ENCODE measurements around the gene WDR43.
"Not testable (repeated sequence)": the region's sequence is repeated elsewhere in the genome, so short reads cannot be mapped to it uniquely, and the experiment has no call there.

The WDR43 gene

GRCh38 chr2:28960401-28960800 is 65.9 kb downstream of the WDR43 start:
- no peak for DNase-seq
- CTCF ChIA-PET, result interaction anchor here (1.0 to 2.3 kb wide), 3 partner anchors 54 to 236 kb away, joined by 3 to 9 read pairs (median 5); no protein-coding TSS in a partner anchor
- Mint-ChIP-seq H3K27ac (no peak overlapping the region), H3K4me3 (no peak overlapping the region), H3K27me3 (peaks cover 36% of the 10 kb centered on the region), H3K36me3 (no peaks in the 10 kb centered on the region), H3K4me1 (peaks cover 6% of the 10 kb centered on the region), H3K9me3 (no peaks in the 10 kb centered on the region)

- Mint-ChIP-seq H3K36me3 (no peaks in the 10 kb centered on the region), H3K9me3 (no peaks in the 10 kb centered on the region), H3K4me3 (no peak overlapping the region), H3K27me3 (peaks cover 22% of the 10 kb centered on the region), H3K27ac (no peak overlapping the region), H3K4me1 (peaks cover 2% of the 10 kb centered on the region)
- DNase-seq, result no peak
- CTCF ChIA-PET, result interaction anchor here (2.3 kb wide), 1 partner anchor 52 kb away, joined by 9 read pairs; no protein-coding TSS in a partner anchor
Observed at GRCh38 chr2:28962505-28962904, 68.0 kb downstream of the WDR43 start.

GRCh38 chr2:28970464-28971160 is 76.1 kb downstream of the WDR43 start:
- peaks cover 25% of the 10 kb centered on the region for H3K27me3 Mint-ChIP-seq
- H3K27ac Mint-ChIP-seq, result no peak overlapping the region
- no peak overlapping the region for H3K4me3 Mint-ChIP-seq
- no peaks in the 10 kb centered on the region for H3K36me3 Mint-ChIP-seq
- CTCF ChIA-PET, result interaction anchor here (1.0 kb wide), 1 partner anchor 12 kb away, joined by 3 read pairs; no protein-coding TSS in a partner anchor
- no peak for DNase-seq
- H3K4me1 Mint-ChIP-seq, result peaks cover 18% of the 10 kb centered on the region
- H3K9me3 Mint-ChIP-seq, result no peaks in the 10 kb centered on the region

GRCh38 chr2:28972778-28973335 is 78.4 kb downstream of the WDR43 start:
- CTCF ChIA-PET, result interaction anchor here (1.5 kb wide), 1 partner anchor 42 kb away, joined by 4 read pairs; no protein-coding TSS in a partner anchor
- Mint-ChIP-seq H3K27me3 (peaks cover 25% of the 10 kb centered on the region), H3K4me3 (no peak overlapping the region), H3K27ac (no peak overlapping the region), H3K36me3 (no peaks in the 10 kb centered on the region), H3K9me3 (no peaks in the 10 kb centered on the region), H3K4me1 (peaks cover 18% of the 10 kb centered on the region)
- peak; percentile 26 for DNase-seq

- CTCF ChIA-PET, result no interaction called here
- Mint-ChIP-seq H3K4me3 (no peak overlapping the region), H3K27me3 (peaks cover 30% of the 10 kb centered on the region), H3K4me1 (peaks cover 18% of the 10 kb centered on the region), H3K36me3 (no peaks in the 10 kb centered on the region), H3K27ac (no peak overlapping the region), H3K9me3 (no peaks in the 10 kb centered on the region)
- DNase-seq, result no peak
Observed at GRCh38 chr2:28974252-28974651, 79.8 kb downstream of the WDR43 start.

- Mint-ChIP-seq H3K4me3 (no peak overlapping the region), H3K36me3 (no peaks in the 10 kb centered on the region), H3K27me3 (peaks cover 24% of the 10 kb centered on the region), H3K4me1 (peaks cover 18% of the 10 kb centered on the region), H3K9me3 (no peaks in the 10 kb centered on the region), H3K27ac (no peak overlapping the region)
- CTCF ChIA-PET, result no interaction called here
- no peak for DNase-seq
Observed at GRCh38 chr2:28975671-28976070, 81.2 kb downstream of the WDR43 start.

GRCh38 chr2:28976584-28976983 is 82.1 kb downstream of the WDR43 start:
- CTCF ChIA-PET, result no interaction called here
- DNase-seq, result no peak
- H3K4me1 Mint-ChIP-seq, result peaks cover 18% of the 10 kb centered on the region
- H3K4me3 Mint-ChIP-seq, result no peak overlapping the region
- H3K36me3 Mint-ChIP-seq, result no peaks in the 10 kb centered on the region
- H3K27me3 Mint-ChIP-seq, result peaks cover 21% of the 10 kb centered on the region
- H3K27ac Mint-ChIP-seq, result no peak overlapping the region
- H3K9me3 Mint-ChIP-seq, result no peaks in the 10 kb centered on the region

- no peak overlapping the region for H3K4me3 Mint-ChIP-seq
- no peak overlapping the region for H3K27ac Mint-ChIP-seq
- no peak for DNase-seq
- H3K9me3 Mint-ChIP-seq, result no peaks in the 10 kb centered on the region
- H3K36me3 Mint-ChIP-seq, result no peaks in the 10 kb centered on the region
- CTCF ChIA-PET, result no interaction called here
- peaks cover 16% of the 10 kb centered on the region for H3K4me1 Mint-ChIP-seq
- peaks cover 17% of the 10 kb centered on the region for H3K27me3 Mint-ChIP-seq
Observed at GRCh38 chr2:28977176-28977875, 82.9 kb downstream of the WDR43 start.

- H3K4me1 Mint-ChIP-seq, H3K36me3 Mint-ChIP-seq, H3K4me3 Mint-ChIP-seq, H3K27ac Mint-ChIP-seq, H3K9me3 Mint-ChIP-seq, CTCF ChIA-PET, DNase-seq: not testable (repeated sequence)
- H3K27me3 Mint-ChIP-seq, result peaks cover 10% of the 10 kb centered on the region
Observed at GRCh38 chr2:28978001-28978400, 83.5 kb downstream of the WDR43 start.

GRCh38 chr2:28978606-28979005 is 84.1 kb downstream of the WDR43 start:
- Mint-ChIP-seq H3K27me3 (peaks cover 4% of the 10 kb centered on the region), H3K27ac (no peak overlapping the region), H3K9me3 (no peaks in the 10 kb centered on the region), H3K4me1 (peaks cover 3% of the 10 kb centered on the region), H3K4me3 (no peak overlapping the region), H3K36me3 (no peaks in the 10 kb centered on the region)
- DNase-seq, result no peak
- CTCF ChIA-PET, result interaction anchor here (0.6 kb wide), 1 partner anchor 166 kb away, joined by 3 read pairs; no protein-coding TSS in a partner anchor

GRCh38 chr2:28979041-28979440 is 84.6 kb downstream of the WDR43 start:
- Mint-ChIP-seq H3K27ac (no peak overlapping the region), H3K4me3 (no peak overlapping the region), H3K9me3 (no peaks in the 10 kb centered on the region), H3K4me1 (no peaks in the 10 kb centered on the region), H3K27me3 (peaks cover 4% of the 10 kb centered on the region), H3K36me3 (no peaks in the 10 kb centered on the region)
- no peak for DNase-seq
- CTCF ChIA-PET, result interaction anchor here (0.6 kb wide), 1 partner anchor 165 kb away, joined by 3 read pairs; no protein-coding TSS in a partner anchor

- Mint-ChIP-seq H3K9me3 (no peaks in the 10 kb centered on the region), H3K4me1 (no peaks in the 10 kb centered on the region), H3K36me3 (no peaks in the 10 kb centered on the region), H3K27me3 (peaks cover 4% of the 10 kb centered on the region), H3K4me3 (no peak overlapping the region), H3K27ac (no peak overlapping the region)
- DNase-seq, result no peak
- CTCF ChIA-PET, result interaction anchor here (1.2 kb wide), 1 partner anchor 21 kb away, joined by 5 read pairs; no protein-coding TSS in a partner anchor
Observed at GRCh38 chr2:28979576-28980366, 85.3 kb downstream of the WDR43 start.

GRCh38 chr2:28980368-28981015 is 86.0 kb downstream of the WDR43 start:
- no peak overlapping the region for H3K27ac Mint-ChIP-seq

More at GRCh38 chr2:28980368-28981015, 86.0 kb downstream of the WDR43 start:
- CTCF ChIA-PET, result interaction anchor here (1.2 kb wide), 1 partner anchor 21 kb away, joined by 5 read pairs; no protein-coding TSS in a partner anchor
- Mint-ChIP-seq H3K36me3 (no peaks in the 10 kb centered on the region), H3K4me1 (no peaks in the 10 kb centered on the region), H3K27me3 (peaks cover 4% of the 10 kb centered on the region), H3K9me3 (no peaks in the 10 kb centered on the region), H3K4me3 (no peak overlapping the region)
- DNase-seq, result no peak
